DOHH2 (cell line): ENCODE measurements around the gene TTC8.
"Not testable (repeated sequence)": the region's sequence is repeated elsewhere in the genome, so short reads cannot be mapped to it uniquely, and the experiment has no call there.

Source experiments
- H3F3A ChIP-seq: fragments of 200-600 bp; sonication (generic), shearing (Covaris generic); 2 replicates; pipeline ENCODE4 v1.6.0; 2016; ENCODE audit warnings: antibody characterized with exemption, mild to moderate bottlenecking; ENCODE audit not compliant: control insufficient read depth, insufficient read depth
- H3K27ac ChIP-seq: fragments of 200-600 bp; sonication (generic); 2 replicates; pipeline ENCODE4 v1.5.1; 2014; ENCODE audit warnings: low read depth, mild to moderate bottlenecking, low read length, moderate library complexity
- H3K27me3 ChIP-seq: fragments of 200-600 bp; sonication (generic); 2 replicates; pipeline ENCODE4 v1.6.1; 2014; ENCODE audit warnings: mild to moderate bottlenecking, low read length, mixed read lengths; ENCODE audit not compliant: control insufficient read depth
- H3K36me3 ChIP-seq: fragments of 200-600 bp; sonication (generic); 2 replicates; pipeline ENCODE4 v1.6.1; 2014; ENCODE audit warnings: mild to moderate bottlenecking, low read length, moderate library complexity, mixed read lengths; ENCODE audit not compliant: control insufficient read depth
- H3K4me1 ChIP-seq: fragments of 200-600 bp; sonication (generic); 2 replicates; pipeline ENCODE4 v1.6.1; 2014; ENCODE audit warnings: mild to moderate bottlenecking, low read length, mixed read lengths; ENCODE audit not compliant: control insufficient read depth
- H3K4me2 ChIP-seq: fragments of 200-600 bp; sonication (generic); 2 replicates; pipeline ENCODE4 v1.6.0; 2014; ENCODE audit warnings: mild to moderate bottlenecking, low read length, moderate library complexity
- H3K4me3 ChIP-seq: fragments of 200-600 bp; sonication (generic); 2 replicates; pipeline ENCODE4 v1.5.1; 2014; ENCODE audit warnings: mild to moderate bottlenecking, low read length, mixed read lengths
- H3K79me2 ChIP-seq: fragments of 200-600 bp; sonication (generic); 2 replicates; pipeline ENCODE4 v1.6.1; 2014; ENCODE audit warnings: mild to moderate bottlenecking, low read length, mixed read lengths; ENCODE audit not compliant: control insufficient read depth
- H3K9me2 ChIP-seq: fragments of 200-600 bp; sonication (generic); replicated peaks from 2 replicates; pipeline ENCODE4 v1.6.1; 2014; ENCODE audit warnings: mild to moderate bottlenecking, low read length, mixed read lengths; ENCODE audit not compliant: control insufficient read depth
- H3K9me3 ChIP-seq: fragments of 200-600 bp; sonication (generic); 2 replicates; pipeline ENCODE4 v1.6.1; 2014; ENCODE audit warnings: antibody characterized with exemption, low read length, mixed read lengths; ENCODE audit not compliant: control insufficient read depth, insufficient read depth
- H4K20me1 ChIP-seq: fragments of 200-600 bp; sonication (generic); 2 replicates; pipeline ENCODE4 v1.6.0; 2014; ENCODE audit warnings: low read depth, mild to moderate bottlenecking, antibody characterized with exemption, low read length, moderate library complexity; ENCODE audit not compliant: control insufficient read depth, insufficient read depth
- CTCF ChIP-seq: fragments of 200-600 bp; sonication (generic); IDR thresholded peaks from one replicate; pipeline ENCODE4 v1.5.1; 2014; ENCODE audit warnings: antibody characterized with exemption, mild to moderate bottlenecking, low read depth, low read length; ENCODE audit not compliant: poor library complexity, severe bottlenecking
- EZH2phosphoT487 ChIP-seq: fragments of 200-600 bp; sonication (generic); IDR thresholded peaks from 2 replicates; pipeline ENCODE4 v1.6.1; 2017; ENCODE audit warnings: borderline replicate concordance, mild to moderate bottlenecking, antibody characterized with exemption, low read length, moderate library complexity, mixed read lengths

The TTC8 gene

GRCh38 chr14:88853129-88853528, 28.7 kb downstream of the TTC8 start:
- H3K9me3 ChIP-seq: no peaks in the 10 kb centered on the region

GRCh38 chr14:88856786-88857366, 32.4 kb downstream of the TTC8 start:
- Histone ChIP-seq H3K4me1 (no peaks in the 10 kb centered on the region), H3K27ac (no peak overlapping the region), H3K36me3 (no peaks in the 10 kb centered on the region), H3K4me3 (no peak overlapping the region), H3F3A (no peaks in the 10 kb centered on the region), H3K4me2 (no peak overlapping the region), H3K79me2 (no peaks in the 10 kb centered on the region), H3K27me3 (no peaks in the 10 kb centered on the region), H4K20me1 (no peaks in the 10 kb centered on the region), H3K9me3 (no peaks in the 10 kb centered on the region), H3K9me2 (no peaks in the 10 kb centered on the region)
- TF ChIP-seq CTCF (no peak), EZH2phosphoT487 (no peak)

More at GRCh38 chr14:88853129-88853528, 28.7 kb downstream of the TTC8 start:
- H3K9me2 ChIP-seq: no peaks in the 10 kb centered on the region
- H3K27ac ChIP-seq: no peak overlapping the region
- H3K4me1 ChIP-seq: no peaks in the 10 kb centered on the region
- H4K20me1 ChIP-seq: no peaks in the 10 kb centered on the region
- H3K79me2 ChIP-seq: no peaks in the 10 kb centered on the region
- no peaks in the 10 kb centered on the region for H3F3A ChIP-seq
- no peaks in the 10 kb centered on the region for H3K27me3 ChIP-seq
- H3K4me2 ChIP-seq: no peak overlapping the region
- H3K4me3 ChIP-seq: no peak overlapping the region
- H3K36me3 ChIP-seq: no peaks in the 10 kb centered on the region
- TF ChIP-seq EZH2phosphoT487 (no peak), CTCF (no peak)

GRCh38 chr14:88857861-88858260, 33.4 kb downstream of the TTC8 start:
- H4K20me1 ChIP-seq, H3K4me3 ChIP-seq, H3K27ac ChIP-seq, H3K4me2 ChIP-seq, H3K79me2 ChIP-seq, H3K9me2 ChIP-seq, H3F3A ChIP-seq, H3K4me1 ChIP-seq, H3K27me3 ChIP-seq, H3K36me3 ChIP-seq, H3K9me3 ChIP-seq: not testable (repeated sequence)

- not testable (repeated sequence) for H3K27ac ChIP-seq, H3F3A ChIP-seq, H3K36me3 ChIP-seq, H3K4me2 ChIP-seq, H3K9me2 ChIP-seq, H3K27me3 ChIP-seq, H3K9me3 ChIP-seq, H3K4me1 ChIP-seq, H4K20me1 ChIP-seq, H3K79me2 ChIP-seq, H3K4me3 ChIP-seq
These were observed 34.7 kb downstream of the TTC8 start for GRCh38 chr14:88859118-88859517.
